ENCODE measurements around the gene EGFL8. TPM values are rescaled to one million over a fixed set of nuclear protein-coding genes. Genes with fewer than 3 reads are reported as not detected.
A peak's percentile ranks its signal among the peaks of the same experiment; 100 is the strongest.

Gene EGFL8
- total and polyA plus RNA-seq, 9 of the 15 experiments (the other 6 are each of a cell fraction or from before 2014, with no cell fraction given): 2.2 to 47.4 (median 14.2) TPM

DNA sequence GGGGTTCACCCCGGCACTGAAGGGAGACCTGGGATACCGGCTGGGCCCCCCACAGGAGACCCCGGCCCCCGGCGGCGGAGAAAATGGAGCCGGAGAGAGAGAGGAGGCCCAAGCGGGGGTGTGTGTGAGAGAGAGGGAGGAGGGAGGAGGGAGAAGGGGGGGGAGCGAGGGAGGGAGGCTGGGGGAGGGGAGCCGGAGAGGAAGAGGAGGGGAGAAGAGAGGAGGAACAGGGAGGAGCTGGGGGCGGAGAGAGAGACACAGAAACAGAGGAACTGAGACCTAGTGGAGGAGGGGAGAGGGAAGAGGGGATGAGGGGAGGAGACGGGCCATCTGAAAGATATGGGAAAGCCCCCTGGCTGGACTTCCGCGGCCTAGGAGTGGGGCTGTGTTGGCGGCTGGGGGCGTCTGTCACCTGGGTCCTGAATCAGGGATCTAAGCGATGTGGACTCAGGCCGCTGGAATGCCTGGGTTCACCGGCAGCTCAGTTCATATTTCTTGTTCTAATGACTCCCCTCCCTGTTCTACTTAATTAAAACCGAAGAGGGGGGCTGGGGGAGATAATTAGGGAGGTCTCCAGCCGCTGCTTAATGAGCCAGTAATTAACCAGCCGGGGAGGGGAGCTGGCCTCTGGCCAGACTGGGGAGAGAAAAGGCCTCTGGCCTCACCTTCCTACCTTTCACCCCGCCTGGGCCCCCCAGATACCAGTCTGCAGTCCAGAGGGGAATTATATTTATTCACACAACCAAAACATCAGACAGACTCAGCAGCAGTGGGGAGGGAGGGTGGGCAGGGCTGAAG lies 25.9 kb downstream of the EGFL8 start, which contains the start of gene PBX2 (continued):
- TF ChIP-seq ZFP30 (CRISPR knock-in tag; IDR thresholded peaks at IDR 0.05; ENCODE audit: borderline replicate concordance) (no peak), ZNF324 (CRISPR knock-in tag; IDR thresholded peaks at IDR 0.05) (no peak), MCM3 (IDR thresholded peaks at IDR 0.05) (no peak), BRD9 (IDR thresholded peaks at IDR 0.05; ENCODE audit: low read depth, partially characterized antibody) (peak; percentile 66), ZNF184 (CRISPR knock-in tag; IDR thresholded peaks at IDR 0.05) (no peak), SMAD1 (IDR thresholded peaks at IDR 0.05; ENCODE audit: low read depth, low read length, partially characterized antibody) (peak; percentile 67), SMAD2 (IDR thresholded peaks at IDR 0.05; ENCODE audit: low read depth, low read length) (no peak), TCF7L2 (IDR thresholded peaks at IDR 0.05; ENCODE audit: low read depth, low read length) (no peak), STAT5A (IDR thresholded peaks at IDR 0.05; ENCODE audit: borderline replicate concordance, low read length) (no peak), HDAC3 (IDR thresholded peaks at IDR 0.05; ENCODE audit: borderline replicate concordance, partially characterized antibody) (peak; percentile 18), CBX5 (IDR thresholded peaks at IDR 0.05; ENCODE audit: borderline replicate concordance, low read depth) (no peak), PHF8 (IDR thresholded peaks at IDR 0.05; ENCODE audit: borderline replicate concordance, low read length) (peak; percentile 59; the same call in 1 of the 2 replicates), NFXL1 (CRISPR knock-in tag; IDR thresholded peaks at IDR 0.05) (no peak), EHMT2 (IDR thresholded peaks at IDR 0.05) (no peak), NR2C1 (IDR thresholded peaks at IDR 0.05) (no peak), NR2C1 (tag; IDR thresholded peaks at IDR 0.05) (no peak)
- TF ChIP-seq, protein P1, sequence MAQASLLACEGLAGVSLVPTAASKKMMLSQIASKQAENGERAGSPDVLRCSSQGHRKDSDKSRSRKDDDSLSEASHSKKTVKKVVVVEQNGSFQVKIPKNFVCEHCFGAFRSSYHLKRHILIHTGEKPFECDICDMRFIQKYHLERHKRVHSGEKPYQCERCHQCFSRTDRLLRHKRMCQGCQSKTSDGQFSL (CRISPR knock-in tag; IDR thresholded peaks at IDR 0.05): peak; percentile 90
- TF ChIP-seq, protein P1 (tag; IDR thresholded peaks at IDR 0.05): peak in 1 of 2 experiments; percentile 94; a peak in 2 of 4 replicates
- TF ChIP-seq, protein P2, sequence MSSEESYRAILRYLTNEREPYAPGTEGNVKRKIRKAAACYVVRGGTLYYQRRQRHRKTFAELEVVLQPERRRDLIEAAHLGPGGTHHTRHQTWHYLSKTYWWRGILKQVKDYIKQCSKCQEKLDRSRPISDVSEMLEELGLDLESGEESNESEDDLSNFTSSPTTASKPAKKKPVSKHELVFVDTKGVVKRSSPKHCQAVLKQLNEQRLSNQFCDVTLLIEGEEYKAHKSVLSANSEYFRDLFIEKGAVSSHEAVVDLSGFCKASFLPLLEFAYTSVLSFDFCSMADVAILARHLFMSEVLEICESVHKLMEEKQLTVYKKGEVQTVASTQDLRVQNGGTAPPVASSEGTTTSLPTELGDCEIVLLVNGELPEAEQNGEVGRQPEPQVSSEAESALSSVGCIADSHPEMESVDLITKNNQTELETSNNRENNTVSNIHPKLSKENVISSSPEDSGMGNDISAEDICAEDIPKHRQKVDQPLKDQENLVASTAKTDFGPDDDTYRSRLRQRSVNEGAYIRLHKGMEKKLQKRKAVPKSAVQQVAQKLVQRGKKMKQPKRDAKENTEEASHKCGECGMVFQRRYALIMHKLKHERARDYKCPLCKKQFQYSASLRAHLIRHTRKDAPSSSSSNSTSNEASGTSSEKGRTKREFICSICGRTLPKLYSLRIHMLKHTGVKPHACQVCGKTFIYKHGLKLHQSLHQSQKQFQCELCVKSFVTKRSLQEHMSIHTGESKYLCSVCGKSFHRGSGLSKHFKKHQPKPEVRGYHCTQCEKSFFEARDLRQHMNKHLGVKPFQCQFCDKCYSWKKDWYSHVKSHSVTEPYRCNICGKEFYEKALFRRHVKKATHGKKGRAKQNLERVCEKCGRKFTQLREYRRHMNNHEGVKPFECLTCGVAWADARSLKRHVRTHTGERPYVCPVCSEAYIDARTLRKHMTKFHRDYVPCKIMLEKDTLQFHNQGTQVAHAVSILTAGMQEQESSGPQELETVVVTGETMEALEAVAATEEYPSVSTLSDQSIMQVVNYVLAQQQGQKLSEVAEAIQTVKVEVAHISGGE (CRISPR knock-in tag; IDR thresholded peaks at IDR 0.05): 0 out of 6 replicates have a peak, but pooled peaks of 1 of the 3 experiments have one; percentile 43
- TF ChIP-seq, protein P3, sequence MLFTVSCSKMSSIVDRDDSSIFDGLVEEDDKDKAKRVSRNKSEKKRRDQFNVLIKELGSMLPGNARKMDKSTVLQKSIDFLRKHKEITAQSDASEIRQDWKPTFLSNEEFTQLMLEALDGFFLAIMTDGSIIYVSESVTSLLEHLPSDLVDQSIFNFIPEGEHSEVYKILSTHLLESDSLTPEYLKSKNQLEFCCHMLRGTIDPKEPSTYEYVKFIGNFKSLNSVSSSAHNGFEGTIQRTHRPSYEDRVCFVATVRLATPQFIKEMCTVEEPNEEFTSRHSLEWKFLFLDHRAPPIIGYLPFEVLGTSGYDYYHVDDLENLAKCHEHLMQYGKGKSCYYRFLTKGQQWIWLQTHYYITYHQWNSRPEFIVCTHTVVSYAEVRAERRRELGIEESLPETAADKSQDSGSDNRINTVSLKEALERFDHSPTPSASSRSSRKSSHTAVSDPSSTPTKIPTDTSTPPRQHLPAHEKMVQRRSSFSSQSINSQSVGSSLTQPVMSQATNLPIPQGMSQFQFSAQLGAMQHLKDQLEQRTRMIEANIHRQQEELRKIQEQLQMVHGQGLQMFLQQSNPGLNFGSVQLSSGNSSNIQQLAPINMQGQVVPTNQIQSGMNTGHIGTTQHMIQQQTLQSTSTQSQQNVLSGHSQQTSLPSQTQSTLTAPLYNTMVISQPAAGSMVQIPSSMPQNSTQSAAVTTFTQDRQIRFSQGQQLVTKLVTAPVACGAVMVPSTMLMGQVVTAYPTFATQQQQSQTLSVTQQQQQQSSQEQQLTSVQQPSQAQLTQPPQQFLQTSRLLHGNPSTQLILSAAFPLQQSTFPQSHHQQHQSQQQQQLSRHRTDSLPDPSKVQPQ (CRISPR knock-in tag; IDR thresholded peaks at IDR 0.05; ENCODE audit: borderline replicate concordance): no peak

All from K562 (cell line).